K562 (cell line): ENCODE measurements around the gene HSPB6.

Experiments used
- POLR2A ChIP-seq: fragments of 450-650 bp; conservative IDR thresholded peaks from 2 replicates; pipeline ENCODE4 v1.6.1; 2016
- UBTF ChIP-seq, 2 experiments: IDR thresholded peaks; 2 replicates each; pipeline ENCODE4 v1.6.1; 2012; ENCODE audit warnings: improper control_type of control experiment in 2 of 2, low read depth in 2 of 2, low read length in 2 of 2, borderline replicate concordance in 1 of 2

DNA sequence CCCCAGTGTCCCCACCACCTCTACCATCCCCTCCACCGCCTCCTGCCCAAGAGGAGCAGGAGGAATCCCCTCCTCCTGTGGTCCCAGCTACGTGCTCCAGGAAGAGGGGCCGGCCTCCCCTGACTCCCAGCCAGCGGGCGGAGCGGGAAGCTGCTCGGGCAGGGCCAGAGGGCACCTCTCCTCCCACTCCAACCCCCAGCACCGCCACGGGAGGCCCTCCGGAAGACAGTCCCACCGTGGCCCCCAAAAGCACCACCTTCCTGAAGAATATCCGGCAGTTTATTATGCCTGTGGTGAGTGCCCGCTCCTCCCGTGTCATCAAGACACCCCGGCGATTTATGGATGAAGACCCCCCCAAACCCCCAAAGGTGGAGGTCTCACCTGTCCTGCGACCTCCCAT is 36.2 kb downstream of the HSPB6 start:
- TF ChIP-seq POLR2A: no peak
- no peak for TF ChIP-seq UBTF (IDR thresholded peaks at IDR 0.05; ENCODE audit: borderline replicate concordance in 1 of 2, low read depth in 2 of 2, low read length in 2 of 2)
